HG03159 (cell line): ENCODE measurements around the gene NBAS.
"Not testable (repeated sequence)": the region's sequence is repeated elsewhere in the genome, so short reads cannot be mapped to it uniquely, and the experiment has no call there.

Source experiments
- ATAC-seq: cut with Tn5 transposase; IDR thresholded peaks from one replicate; pipeline ENCODE4 v1.9.1; 2021; ENCODE audit warnings: mild to moderate bottlenecking, moderate library complexity; ENCODE audit not compliant: unreplicated experiment

Gene NBAS

GRCh38 chr2:15533860-15534480 is 27.2 kb downstream of the NBAS start:
- no peak for ATAC-seq

GRCh38 chr2:15532996-15533395 is 28.1 kb downstream of the NBAS start:
- ATAC-seq: no peak

DNA sequence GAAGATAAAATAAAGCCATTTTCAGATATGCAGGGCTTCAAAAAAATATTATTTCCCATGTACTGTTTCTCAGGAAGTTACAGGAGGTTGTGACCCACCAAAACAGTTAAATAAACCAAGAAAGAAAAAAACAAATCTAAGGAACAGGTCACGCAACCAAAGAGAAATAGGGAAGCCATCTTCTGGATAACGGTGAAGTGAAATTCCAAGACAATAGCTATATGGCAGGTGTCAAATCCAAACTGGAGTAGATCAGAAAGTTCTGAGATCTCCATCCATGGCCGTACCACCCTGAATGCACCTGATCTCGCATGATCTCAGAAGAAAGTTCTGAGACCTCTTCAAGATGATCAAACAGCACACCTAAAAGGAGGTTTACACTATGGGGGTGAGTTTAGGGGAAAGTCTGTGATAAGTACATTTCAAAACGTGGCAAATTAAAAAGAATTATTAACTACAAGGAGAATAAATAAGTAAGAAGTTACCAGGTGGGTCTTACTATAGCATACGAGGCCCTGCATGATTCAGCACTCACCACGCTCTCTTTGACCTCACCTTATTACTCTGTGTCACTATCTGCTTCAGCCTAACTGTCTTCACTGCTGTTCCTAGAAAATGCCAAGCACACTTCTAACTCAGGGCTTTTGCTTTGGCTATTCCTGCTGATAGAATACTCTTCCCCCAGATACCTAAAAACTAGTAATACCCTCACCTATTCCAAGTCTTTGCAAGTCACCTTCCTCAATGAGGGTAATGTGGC is 29.9 kb downstream of the NBAS start:
- no peak for ATAC-seq

GRCh38 chr2:15527074-15527739 is 33.9 kb downstream of the NBAS start:
- ATAC-seq: no peak

- ATAC-seq: no peak
These were observed 39.4 kb downstream of the NBAS start for GRCh38 chr2:15521641-15522181.

- no peak for ATAC-seq
These were observed 40.8 kb downstream of the NBAS start for GRCh38 chr2:15520346-15520745.

GRCh38 chr2:15518759-15519158 is 42.4 kb downstream of the NBAS start:
- ATAC-seq: not testable (repeated sequence)

DNA sequence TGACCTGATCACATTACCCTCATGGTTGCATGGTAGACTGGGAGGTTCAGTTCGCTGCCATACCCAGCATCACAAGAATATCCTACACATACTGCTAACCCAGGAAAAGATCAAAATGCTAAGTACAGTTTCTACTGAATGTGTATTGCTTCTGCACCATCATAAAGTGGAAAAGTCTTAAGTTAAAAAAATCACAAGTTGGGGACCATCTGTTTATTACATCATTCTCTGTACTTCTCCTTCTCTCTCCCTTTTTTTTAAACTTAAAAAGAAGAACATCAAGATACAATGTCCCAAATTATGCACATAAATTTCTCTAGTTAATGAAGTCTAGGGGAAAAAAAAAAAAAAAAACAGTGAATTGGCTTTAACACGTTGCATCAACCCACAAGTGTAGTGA is 43.3 kb downstream of the NBAS start:
- ATAC-seq: no peak

GRCh38 chr2:15511686-15512085 is 49.4 kb downstream of the NBAS start:
- no peak for ATAC-seq

- no peak for ATAC-seq
These were observed 50.6 kb downstream of the NBAS start for GRCh38 chr2:15510552-15510951.

DNA sequence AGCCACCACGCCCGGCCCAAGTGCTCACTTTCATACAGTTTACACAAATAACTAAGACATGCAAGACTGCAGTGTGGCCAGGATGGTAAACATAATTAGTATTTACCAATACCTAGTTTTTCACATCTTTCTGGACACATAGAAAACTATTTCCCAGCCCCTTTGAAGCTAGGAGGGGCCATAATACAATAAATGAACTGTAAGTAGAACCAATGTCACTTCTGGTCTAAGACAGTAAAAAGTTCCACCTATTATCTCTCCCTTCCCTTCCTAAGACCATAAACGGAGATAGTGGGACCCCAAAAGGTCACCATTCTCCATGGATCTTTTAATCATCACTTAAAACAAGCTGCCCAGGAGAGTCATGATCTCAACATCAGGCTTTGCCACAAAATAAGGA is 51.0 kb downstream of the NBAS start:
- no peak for ATAC-seq

DNA sequence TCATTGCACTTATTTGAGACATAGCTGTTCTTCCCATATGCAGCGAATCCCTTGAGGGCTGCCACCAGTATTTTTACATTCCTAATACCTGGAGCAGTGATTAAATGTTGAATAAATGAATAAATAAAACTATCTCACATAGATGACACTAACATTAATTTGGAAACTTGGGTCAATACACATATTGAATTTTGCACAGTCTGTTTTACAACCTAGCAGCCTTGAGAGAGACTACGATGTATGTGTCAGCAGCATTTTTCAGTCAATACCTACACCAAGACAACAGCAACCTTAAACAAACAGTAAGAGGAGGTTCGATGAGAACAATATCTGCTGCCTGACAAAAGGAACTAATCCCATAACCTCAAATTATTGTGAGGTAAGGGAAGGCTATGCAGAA is 53.4 kb downstream of the NBAS start:
- ATAC-seq: no peak

DNA sequence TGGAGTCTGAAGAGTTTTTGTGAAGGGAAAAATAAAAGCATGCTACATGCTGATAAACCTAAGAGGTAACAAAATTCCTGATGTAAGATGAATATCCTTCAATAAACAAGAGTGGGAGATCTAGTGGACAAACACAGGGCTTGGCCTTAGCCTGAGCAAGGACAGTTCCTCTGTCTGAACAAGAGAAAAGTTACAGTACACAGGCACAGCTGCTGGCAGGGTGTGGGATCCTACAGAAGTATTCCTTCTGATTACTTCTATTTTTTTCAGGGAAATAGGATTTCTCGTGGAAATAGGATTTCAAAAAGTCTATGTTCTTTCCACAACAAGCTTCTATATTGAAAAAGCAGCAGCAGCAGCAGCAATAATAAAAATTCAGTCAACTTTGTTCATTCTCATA is 54.1 kb downstream of the NBAS start:
- ATAC-seq: no peak

- ATAC-seq: no peak
These were observed 54.8 kb downstream of the NBAS start for GRCh38 chr2:15506229-15506819.

- ATAC-seq: no peak
These were observed 56.1 kb downstream of the NBAS start for GRCh38 chr2:15504882-15505663.

DNA sequence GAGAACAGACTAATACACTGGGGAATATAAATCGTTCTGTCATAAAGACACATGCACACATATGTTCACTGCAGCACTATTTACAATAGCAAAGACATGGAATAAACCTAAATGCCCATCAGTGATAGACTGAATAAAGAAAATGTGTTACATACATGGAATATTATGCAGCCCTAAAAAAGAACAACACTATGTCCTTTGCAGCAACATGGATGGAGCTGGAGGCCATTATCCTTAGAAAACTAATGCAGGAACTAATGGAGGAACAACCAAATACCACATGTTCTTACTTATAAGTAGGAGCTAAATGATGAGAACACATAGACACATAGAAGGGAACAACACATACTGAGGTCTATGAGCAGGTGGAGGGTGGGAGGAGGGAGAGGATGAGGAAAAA is 61.9 kb downstream of the NBAS start:
- not testable (repeated sequence) for ATAC-seq

GRCh38 chr2:15498554-15498953 is 62.6 kb downstream of the NBAS start:
- no peak for ATAC-seq

DNA sequence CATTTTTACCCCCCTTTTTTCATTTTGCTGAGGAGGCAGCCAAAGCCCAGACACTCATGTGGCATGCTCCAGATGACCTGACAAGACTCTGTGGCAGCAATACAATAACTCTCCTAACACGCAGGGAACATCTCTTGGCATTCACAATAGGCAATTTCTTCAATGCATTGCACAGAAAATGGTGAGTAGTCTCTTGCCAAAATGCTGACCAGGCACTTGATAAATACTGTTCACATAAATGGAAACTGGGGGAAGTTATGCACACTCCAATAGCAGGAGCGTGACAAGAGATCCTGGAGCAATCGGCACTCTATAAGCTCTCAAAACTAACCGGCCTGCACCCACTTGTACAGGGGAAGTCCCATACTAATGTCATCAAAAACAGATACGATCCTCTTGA is 66.3 kb downstream of the NBAS start:
- ATAC-seq: no peak

DNA sequence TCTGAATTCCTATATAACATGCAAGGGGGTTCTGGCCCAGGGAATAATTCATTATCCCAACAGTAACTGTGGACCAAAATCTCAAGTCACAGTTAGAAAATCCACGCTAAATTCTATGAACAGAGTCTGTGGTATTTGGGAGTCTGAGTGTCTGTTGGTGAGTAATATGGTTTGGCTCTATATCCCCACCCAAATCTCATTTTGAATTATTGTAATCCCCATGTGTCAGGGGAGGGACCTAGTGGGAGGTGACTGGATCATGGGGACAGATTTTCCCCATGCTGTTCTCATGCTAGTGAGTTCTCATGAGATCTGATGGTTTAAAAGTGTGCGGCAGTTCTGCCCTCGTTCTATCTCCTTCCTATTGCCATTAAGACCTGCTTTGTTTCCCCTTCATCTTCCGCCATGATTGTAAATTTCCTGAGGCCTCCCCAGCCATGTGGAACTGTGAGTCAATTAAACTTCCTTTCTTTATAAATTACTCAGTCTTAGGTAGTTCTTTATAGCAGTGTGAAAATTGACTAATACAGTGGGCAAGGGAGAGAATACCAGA is 68.3 kb downstream of the NBAS start:
- no peak for ATAC-seq

DNA sequence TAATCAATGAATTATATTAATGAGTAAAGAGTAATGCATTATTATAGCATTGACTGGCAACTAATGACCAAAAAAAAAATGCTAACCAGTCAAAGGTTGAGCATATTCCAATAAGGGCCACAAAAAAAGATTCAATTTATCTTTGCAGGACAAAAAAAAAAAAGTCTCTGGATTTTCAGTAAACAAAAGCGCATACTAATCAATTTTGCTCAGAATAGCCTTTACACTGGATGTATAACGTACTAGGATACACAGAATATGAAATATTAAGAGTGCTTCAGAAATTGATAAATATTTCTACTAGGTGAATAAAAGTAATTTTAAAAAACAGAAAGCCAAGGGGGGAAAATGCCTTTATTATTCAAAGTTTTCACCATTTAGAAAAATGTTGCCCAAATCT is 74.4 kb downstream of the NBAS start:
- ATAC-seq: no peak
